HG03460 (cell line): ENCODE results near the gene ZSCAN16.

ENCODE experiments used
- ATAC-seq: cut with Tn5 transposase; IDR thresholded peaks from one replicate; pipeline ENCODE4 v1.9.1; 2021; ENCODE audit not compliant: unreplicated experiment

Gene ZSCAN16

GRCh38 chr6:28167926-28168325 is 43.5 kb downstream of the ZSCAN16 start:
- no peak for ATAC-seq

GRCh38 chr6:28171271-28171670 is 46.9 kb downstream of the ZSCAN16 start:
- no peak for ATAC-seq

- no peak for ATAC-seq
Measured at GRCh38 chr6:28172006-28172405, 47.6 kb downstream of the ZSCAN16 start.

- no peak for ATAC-seq
Measured at GRCh38 chr6:28176373-28176772, 52.0 kb downstream of the ZSCAN16 start.
